SK-N-SH (cell line): Measurements from ENCODE around the gene GRIN1. TPM values are rescaled to one million over a fixed set of nuclear protein-coding genes. Genes with fewer than 3 reads are reported as not detected.
A peak's percentile ranks its signal among the peaks of the same experiment; 100 is the strongest.

Source experiments
- CTCF ChIA-PET: fragments of 300-600, 350-600 bp; formaldehyde crosslinking; extraction: SDS; loops from one replicate; lab custom pipeline; 2021; lab: Yijun Ruan, JAX
- POLR2A ChIA-PET: fragments of 350-600 bp; sonication (Branson Sonifier 250); formaldehyde crosslinking; extraction: SDS; loops from one replicate; lab custom pipeline; 2020; ENCODE audit warnings: antibody characterized with exemption, inconsistent platforms; lab: Yijun Ruan, JAX
- DNase-seq: peaks from one replicate; pipeline ENCODE4 v3.0.0; 2012
- H2AFZ ChIP-seq: fragments of 200-600 bp; sonication (generic); 2 replicates; pipeline ENCODE4 v1.8.1; 2016; ENCODE audit warnings: antibody characterized with exemption, mild to moderate bottlenecking, low read depth
- H3F3A ChIP-seq: fragments of 200-600 bp; sonication (generic); replicated peaks from 2 replicates; pipeline ENCODE3; 2016; ENCODE audit warnings: antibody characterized with exemption, mild to moderate bottlenecking; ENCODE audit not compliant: insufficient read depth
- H3K27ac ChIP-seq, 2 experiments: fragments of 200-500 bp in 1 of 2; fragments of 200-600 bp in 1 of 2; sonication (Bioruptor generic) in 1 of 2; sonication (generic), shearing (Covaris generic) in 1 of 2; 2 replicates each; pipeline versions ENCODE4 v1.5.1 to v1.6.1; 2014 to 2016; ENCODE audit warnings: low read depth in 2 of 2, inconsistent platforms in 1 of 2, low read length in 1 of 2, mild to moderate bottlenecking in 1 of 2, mixed read lengths in 1 of 2
- H3K27me3 ChIP-seq: fragments of 200-600 bp; sonication (generic), shearing (Covaris generic); 2 replicates; pipeline ENCODE4 v1.6.1; 2016; ENCODE audit warnings: mixed run types; ENCODE audit not compliant: insufficient read depth
- H3K36me3 ChIP-seq, 2 experiments: fragments of 200-500 bp in 1 of 2; fragments of 200-600 bp in 1 of 2; sonication (Bioruptor generic) in 1 of 2; sonication (generic) in 1 of 2; replicated peaks in 1 of 2; 2 replicates each; pipeline versions ENCODE3 to v1.5.1; 2014 to 2016; ENCODE audit warnings: low read length in 1 of 2, mild to moderate bottlenecking in 1 of 2; ENCODE audit not compliant: insufficient read depth in 2 of 2, control insufficient read depth in 1 of 2
- H3K4me1 ChIP-seq, 2 experiments: fragments of 200-500 bp in 1 of 2; fragments of 200-600 bp in 1 of 2; sonication (Bioruptor generic) in 1 of 2; sonication (generic), shearing (Covaris generic) in 1 of 2; 2 replicates each; pipeline versions ENCODE4 v1.5.1 to v1.6.1; 2014 to 2016; ENCODE audit warnings: low read depth in 1 of 2, low read length in 1 of 2, mixed run types in 1 of 2; ENCODE audit not compliant: insufficient read depth in 2 of 2, control insufficient read depth in 1 of 2
- H3K4me2 ChIP-seq: fragments of 200-600 bp; sonication (generic), shearing (Covaris generic); 2 replicates; pipeline ENCODE4 v1.6.1; 2017; ENCODE audit warnings: mixed run types
- H3K4me3 ChIP-seq, 2 experiments: fragments of 200-500 bp in 1 of 2; fragments of 200-600 bp in 1 of 2; sonication (Bioruptor generic) in 1 of 2; sonication (generic), shearing (Covaris generic) in 1 of 2; 2 replicates each; pipeline versions ENCODE4 v1.5.1 to v1.8.1; 2014 to 2016; ENCODE audit warnings: low read depth in 2 of 2, inconsistent platforms in 1 of 2, low read length in 1 of 2, mild to moderate bottlenecking in 1 of 2, mixed read lengths in 1 of 2, moderate library complexity in 1 of 2
- H3K79me2 ChIP-seq: fragments of 200-600 bp; sonication (generic); 2 replicates; pipeline ENCODE4 v1.8.1; 2017; ENCODE audit warnings: mild to moderate bottlenecking; ENCODE audit not compliant: insufficient read depth
- H3K9ac ChIP-seq: fragments of 200-600 bp; sonication (generic); 2 replicates; pipeline ENCODE4 v1.6.1; 2017; ENCODE audit warnings: mixed run types
- H3K9me2 ChIP-seq: fragments of 200-600 bp; sonication (generic); 2 replicates; pipeline ENCODE4 v1.6.1; 2017; ENCODE audit warnings: mixed run types
- H3K9me3 ChIP-seq: fragments of 200-600 bp; sonication (generic); 2 replicates; pipeline ENCODE4 v1.6.1; 2017; ENCODE audit warnings: mixed run types, mild to moderate bottlenecking, moderate library complexity
- H4K20me1 ChIP-seq: fragments of 200-600 bp; sonication (generic); 2 replicates; pipeline ENCODE4 v1.6.1; 2017; ENCODE audit warnings: mild to moderate bottlenecking, mixed run types; ENCODE audit not compliant: insufficient read depth
- CHD2 ChIP-seq: fragments of 150-350 bp; IDR thresholded peaks from 2 replicates; pipeline ENCODE4 v1.6.1; 2018; ENCODE audit warnings: low read length; ENCODE audit not compliant: partially characterized antibody
- EP300 ChIP-seq, 2 experiments: IDR thresholded peaks; 2 replicates each; pipeline versions ENCODE4 v1.4.0 to v1.6.1; 2012; ENCODE audit warnings: borderline replicate concordance in 1 of 2, low read depth in 1 of 2, low read length in 1 of 2
- GATA2 ChIP-seq: sonication (generic); formaldehyde crosslinking; IDR thresholded peaks from 2 replicates; pipeline ENCODE4 v1.5.0; 2020; ENCODE audit warnings: mild to moderate bottlenecking, missing genetic modification reagents
- JUND ChIP-seq: IDR thresholded peaks from 2 replicates; pipeline ENCODE4 v1.4.0; 2012
- MXI1 ChIP-seq: IDR thresholded peaks from 2 replicates; pipeline ENCODE4 v1.6.1; 2012; ENCODE audit warnings: mild to moderate bottlenecking, low read depth, low read length, improper control_type of control experiment
- POLR2AphosphoS5 ChIP-seq: IDR thresholded peaks from 2 replicates; pipeline ENCODE4 v1.6.1; 2012; ENCODE audit warnings: low read depth, low read length
- RXRA ChIP-seq: IDR thresholded peaks from 2 replicates; pipeline ENCODE4 v1.4.0; 2012; ENCODE audit warnings: low read depth, mild to moderate bottlenecking, borderline replicate concordance
- TAF1 ChIP-seq: IDR thresholded peaks from 2 replicates; pipeline ENCODE4 v1.6.1; 2012; ENCODE audit warnings: low read depth, mild to moderate bottlenecking, low read length, moderate library complexity, borderline replicate concordance
- TCF12 ChIP-seq: IDR thresholded peaks from 2 replicates; pipeline ENCODE4 v1.4.0; 2012
- TEAD4 ChIP-seq: IDR thresholded peaks from 2 replicates; pipeline ENCODE4 v1.4.0; 2012; ENCODE audit warnings: mild to moderate bottlenecking, borderline replicate concordance; ENCODE audit not compliant: insufficient read depth
- USF1 ChIP-seq: IDR thresholded peaks from 2 replicates; pipeline ENCODE4 v1.4.0; 2012; ENCODE audit warnings: low read depth, borderline replicate concordance
- ZBTB33 ChIP-seq: IDR thresholded peaks from 2 replicates; pipeline ENCODE4 v1.4.0; 2012; ENCODE audit warnings: low read depth, borderline replicate concordance
- WGBS: methylation state at CpG from one replicate; pipeline ENCODE4 v1.1.6; 2017; ENCODE audit warnings: low lambda C conversion rate; 5-methylcytosine and 5-hydroxymethylcytosine counted together
- polyA plus RNA-seq, 3 experiments: library from polyadenylated mRNA; depleted of rRNA; stranded (reverse); fragments of >200 nt; gene quantifications; 2 replicates each; pipeline ENCODE4 v1.2.3, GENCODE V29; 2012

GRIN1 gene
- polyA plus RNA-seq, 1 of the 3 experiments (the other 2 are of a cell fraction): not detected

- H4K20me1 ChIP-seq: no peaks in the 10 kb centered on the region
- 76% methylated on average over 24 of the region's 24 CpGs for WGBS
- ChIA-PET CTCF (interaction anchor here (0.8 to 1.4 kb wide), 3 partner anchors 100 to 109 kb away, joined by 3 to 6 read pairs (median 4); partner anchors contain the start of gene RNF224), POLR2A (interaction anchor here (1.4 kb wide), 1 partner anchor 10 kb away, joined by 4 read pairs; no protein-coding TSS in a partner anchor)
- H3F3A ChIP-seq: peaks cover 7% of the 10 kb centered on the region
- no peak overlapping the region for H3K9ac ChIP-seq
- TF ChIP-seq TCF12 (no peak), MXI1 (no peak), GATA2 (no peak), POLR2AphosphoS5 (no peak), CHD2 (no peak), TEAD4 (no peak), ZBTB33 (no peak), RXRA (no peak), EP300 (IDR thresholded peaks at IDR 0.05; ENCODE audit: borderline replicate concordance in 1 of 2, low read depth in 1 of 2, low read length in 1 of 2) (no peak), JUND (no peak), USF1 (no peak), TAF1 (no peak)
- H3K27ac ChIP-seq: no peak overlapping the region
- DNase-seq: no peak
- H3K79me2 ChIP-seq: peaks cover 55% of the 10 kb centered on the region
- H3K4me1 ChIP-seq: peaks cover 3 to 18% of the 10 kb centered on the region in 2 experiments; a peak in 3 of 4 replicates
- peak overlapping the region; percentile 89; the same call in 1 of the 2 replicates for H3K4me2 ChIP-seq
- H3K36me3 ChIP-seq: no peaks in the 10 kb centered on the region
- H3K4me3 ChIP-seq: 0 out of 4 replicates have a peak overlapping the region, but pooled peaks of 1 of the 2 experiments have one; percentile 77
- no peaks in the 10 kb centered on the region for H3K27me3 ChIP-seq
- H3K9me2 ChIP-seq: no peaks in the 10 kb centered on the region
- H2AFZ ChIP-seq: no peak overlapping the region
- no peaks in the 10 kb centered on the region for H3K9me3 ChIP-seq
These were observed 11.4 kb upstream of the GRIN1 start for GRCh38 chr9:137127301-137128157.
